AG10803 (cell line): Measurements from ENCODE around the gene PTPRD.

Experiments used
- DNase-seq: peaks from one replicate; pipeline ENCODE4 v3.0.0; 2010; ENCODE audit warnings: low read depth
- H3K4me3 ChIP-seq: 2 replicates; pipeline ENCODE4 v1.5.1; 2011; ENCODE audit warnings: mild to moderate bottlenecking, low read length, control low read depth
- CTCF ChIP-seq: conservative IDR thresholded peaks from 2 replicates; pipeline ENCODE4 v1.5.1; 2011; ENCODE audit warnings: mild to moderate bottlenecking, low read length, control low read depth, inconsistent platforms

Gene PTPRD

DNA sequence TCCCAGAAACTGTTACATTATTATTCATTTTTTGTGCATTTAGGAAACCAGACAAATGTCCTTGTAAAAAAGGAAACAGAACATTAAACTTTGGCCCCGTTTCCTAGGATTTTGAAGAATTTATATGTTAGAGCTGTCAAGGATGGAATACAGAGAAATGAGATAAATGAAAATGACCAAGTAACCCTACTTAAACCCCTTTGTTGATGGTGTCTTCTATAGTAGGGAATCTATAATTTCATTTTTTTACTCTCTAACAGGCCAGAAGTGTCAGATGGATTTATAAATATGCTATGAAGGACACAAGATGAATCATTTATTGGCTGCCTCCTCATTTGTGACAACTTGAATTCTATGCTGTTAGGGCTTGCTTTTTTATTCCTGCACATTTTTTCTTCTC lies 1047.1 kb downstream of the PTPRD start:
- no peak for TF ChIP-seq CTCF
- no peak for DNase-seq
- H3K4me3 ChIP-seq, result no peak overlapping the region

- DNase-seq, result no peak
These were observed 1049.0 kb downstream of the PTPRD start for GRCh38 chr9:9563817-9564216.

GRCh38 chr9:9560382-9561035 lies 1052.3 kb downstream of the PTPRD start:
- TF ChIP-seq CTCF, result no peak
- no peak for DNase-seq
- H3K4me3 ChIP-seq, result no peak overlapping the region

More at GRCh38 chr9:9563817-9564216, 1049.0 kb downstream of the PTPRD start:
- no peak overlapping the region for H3K4me3 ChIP-seq
- TF ChIP-seq CTCF, result no peak

DNA sequence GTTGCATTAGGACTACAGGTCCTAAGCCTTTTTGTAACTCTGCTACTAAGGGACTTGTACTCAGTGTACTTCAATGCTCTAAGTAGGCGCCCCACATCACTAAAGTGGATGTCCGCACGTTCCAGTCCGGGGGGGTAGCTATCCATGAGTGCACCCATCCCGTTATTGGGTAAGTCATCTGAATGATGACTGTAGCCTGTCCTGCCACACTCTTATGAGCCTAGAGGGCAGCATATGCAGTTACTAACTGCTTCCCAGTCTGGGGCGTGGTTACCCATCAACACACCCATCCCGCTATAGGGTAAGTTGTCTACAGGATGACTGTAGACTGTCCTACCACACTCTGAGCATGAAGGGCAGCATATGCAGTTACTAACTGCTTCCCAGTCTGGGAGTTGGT lies 1053.9 kb downstream of the PTPRD start:
- no peak for TF ChIP-seq CTCF
- no peak overlapping the region for H3K4me3 ChIP-seq
- DNase-seq, result no peak

DNA sequence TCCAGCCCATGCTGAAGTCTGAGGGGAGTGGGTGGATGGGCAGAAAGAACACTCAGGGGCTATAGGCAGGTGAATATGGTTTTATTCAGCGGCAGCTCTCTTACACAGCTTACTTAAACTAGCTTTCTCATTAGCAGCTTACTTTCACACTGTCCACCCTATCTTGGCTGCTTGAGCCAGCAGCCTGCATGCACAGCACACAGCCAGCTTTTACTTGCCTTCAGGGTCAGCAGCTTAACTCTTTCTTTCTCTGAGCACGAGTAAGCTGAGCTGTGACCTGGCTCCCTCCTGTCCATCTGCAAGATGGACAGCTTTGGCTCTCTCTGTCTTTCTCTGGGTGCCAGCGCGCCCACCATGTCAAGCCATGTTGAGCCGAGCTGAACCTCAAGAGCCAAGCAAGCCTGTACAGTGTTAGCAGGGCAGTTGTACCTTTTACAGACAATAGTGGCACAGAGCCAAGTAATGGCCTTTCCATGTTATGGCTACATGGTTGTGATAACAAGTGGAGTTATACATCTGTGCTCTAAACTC lies 1054.9 kb downstream of the PTPRD start:
- DNase-seq, result no peak
- no peak for TF ChIP-seq CTCF
- no peak overlapping the region for H3K4me3 ChIP-seq

GRCh38 chr9:9556865-9557803 lies 1055.7 kb downstream of the PTPRD start:
- no peak for TF ChIP-seq CTCF
- no peak for DNase-seq
- H3K4me3 ChIP-seq, result no peak overlapping the region
